Esophagus squamous epithelium (tissue), 4 donors: ENCODE results near the gene NSUN6.

Experiments used
- CTCF ChIP-seq, 6 experiments: fragments of 450-650 bp in 4 of 6; fragments of 200-600 bp in 2 of 6; sonication (generic) in 2 of 6; IDR thresholded peaks; one replicate each; pipeline ENCODE4 v1.5.1; 2016 to 2019; ENCODE audit warnings: antibody characterized with exemption in 6 of 6, mild to moderate bottlenecking in 4 of 6, moderate library complexity in 4 of 6
- POLR2A ChIP-seq, 4 donors: fragments of 450-650 bp; IDR thresholded peaks; one replicate each; pipeline ENCODE4 v1.6.1; 2017; ENCODE audit warnings: antibody characterized with exemption in 4 of 4, mild to moderate bottlenecking in 4 of 4, moderate library complexity in 3 of 4

- TF ChIP-seq CTCF (IDR thresholded peaks at IDR 0.05): no peak
- TF ChIP-seq POLR2A (IDR thresholded peaks at IDR 0.05): no peak
These were observed 45.2 kb downstream of the NSUN6 start for GRCh38 chr10:18606051-18606695.
